SK-N-MC (cell line): ENCODE results near the gene PSMD9.
"Not testable (repeated sequence)": the region's sequence is repeated elsewhere in the genome, so short reads cannot be mapped to it uniquely, and the experiment has no call there.

ENCODE experiments used
- DNase-seq: peaks from one replicate; pipeline ENCODE4 v3.0.0-alpha.2; 2011; ENCODE audit warnings: low read depth, low spot score
- H3K27ac ChIP-seq: fragments of 200-600 bp; sonication (generic); 2 replicates; pipeline ENCODE4 v1.5.1; 2016; ENCODE audit warnings: mixed run types
- H3K36me3 ChIP-seq: fragments of 200-600 bp; sonication (generic); 2 replicates; pipeline ENCODE4 v1.6.1; 2017; ENCODE audit warnings: antibody characterized with exemption, low read length, mixed read lengths; ENCODE audit not compliant: insufficient read depth
- H3K4me3 ChIP-seq: fragments of 200-600 bp; sonication (generic); 2 replicates; pipeline ENCODE4 v1.5.1; 2016
- H3K9ac ChIP-seq: fragments of 200-600 bp; sonication (generic); 2 replicates; pipeline ENCODE4 v1.8.0; 2017; ENCODE audit warnings: mixed run types, mixed read lengths; ENCODE audit not compliant: insufficient read length
- H3K9me3 ChIP-seq: fragments of 200-600 bp; sonication (generic); 2 replicates; pipeline ENCODE4 v1.6.1; 2017; ENCODE audit warnings: low read depth, mild to moderate bottlenecking, antibody characterized with exemption, low read length, moderate library complexity, mixed read lengths
- EZH2 ChIP-seq: fragments of 200-600 bp; sonication (generic); IDR thresholded peaks from one replicate; pipeline ENCODE4 v1.6.1; 2017; ENCODE audit warnings: antibody characterized with exemption
- FOXP2 ChIP-seq: optimal IDR thresholded peaks from 2 replicates; pipeline ENCODE3; 2011; ENCODE audit warnings: mild to moderate bottlenecking, moderate library complexity; ENCODE audit not compliant: insufficient read depth; ENCODE audit errors: extremely low read length, control extremely low read depth
- POLR2AphosphoS5 ChIP-seq: IDR thresholded peaks from 2 replicates; pipeline ENCODE4 v1.6.1; 2012; ENCODE audit warnings: mild to moderate bottlenecking, low read depth, low read length, borderline replicate concordance

PSMD9 gene

DNA sequence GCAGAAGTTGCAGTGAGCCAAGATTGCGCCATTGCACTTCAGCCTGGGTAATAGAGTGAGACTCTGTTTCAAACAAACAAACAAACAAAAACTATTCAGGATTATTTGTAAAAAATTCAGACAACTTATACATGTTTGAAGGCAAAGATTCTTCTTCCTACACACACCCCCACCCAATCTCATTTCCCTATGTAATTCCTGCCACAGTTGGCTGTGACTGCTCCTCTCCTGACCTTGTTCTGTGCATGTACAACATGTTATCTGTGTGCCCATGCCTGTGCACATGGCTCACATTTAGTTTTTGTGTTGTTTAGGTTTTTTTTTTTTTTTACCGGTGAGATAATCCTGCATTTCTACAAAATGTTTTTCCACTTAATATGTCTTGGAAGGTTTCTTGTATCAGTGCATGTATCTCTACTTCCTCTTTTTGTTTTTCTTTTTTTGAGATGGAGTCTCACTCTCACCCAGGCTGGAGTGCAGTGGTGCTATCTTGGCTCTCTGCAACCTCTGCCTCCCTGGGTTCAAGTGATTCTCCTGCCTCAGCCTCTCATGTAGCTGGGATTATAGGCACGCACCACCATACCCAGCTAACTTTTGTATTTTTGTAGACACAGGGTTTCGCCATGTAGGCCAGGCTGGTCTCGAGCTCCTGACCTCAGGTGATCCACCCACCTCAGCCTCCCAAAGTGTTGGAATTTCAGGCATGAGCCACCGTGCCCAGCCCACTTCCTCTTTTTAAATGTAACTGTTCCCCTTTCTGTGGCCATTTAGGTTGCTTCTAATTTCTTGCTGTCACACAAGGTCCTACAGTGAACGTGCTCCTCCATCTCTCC, 38.5 kb downstream of the PSMD9 start:
- Histone ChIP-seq H3K9me3 (no peaks in the 10 kb centered on the region), H3K27ac (peak overlapping the region; percentile 77), H3K4me3 (peak overlapping the region; percentile 51), H3K36me3 (peaks cover 3% of the 10 kb centered on the region; the same call in 1 of the 2 replicates), H3K9ac (peak overlapping the region; percentile 63)
- TF ChIP-seq POLR2AphosphoS5 (no peak), FOXP2 (no peak), EZH2 (no peak)
- no peak for DNase-seq

GRCh38 chr12:121927813-121928212, 39.2 kb downstream of the PSMD9 start:
- Histone ChIP-seq H3K27ac (peak overlapping the region; percentile 77), H3K36me3 (peaks cover 3% of the 10 kb centered on the region; the same call in 1 of the 2 replicates), H3K4me3 (peak overlapping the region; percentile 51), H3K9me3 (no peaks in the 10 kb centered on the region), H3K9ac (peak overlapping the region; percentile 63)
- TF ChIP-seq FOXP2 (no peak), EZH2 (no peak), POLR2AphosphoS5 (no peak)
- no peak for DNase-seq

GRCh38 chr12:121929545-121929944, 41.0 kb downstream of the PSMD9 start:
- not testable (repeated sequence) for H3K36me3 ChIP-seq, H3K4me3 ChIP-seq, H3K27ac ChIP-seq, DNase-seq, H3K9me3 ChIP-seq, H3K9ac ChIP-seq

GRCh38 chr12:121930862-121931261, 42.3 kb downstream of the PSMD9 start:
- no peak overlapping the region for H3K9ac ChIP-seq
- no peak for TF ChIP-seq EZH2
- TF ChIP-seq FOXP2 = no peak
- TF ChIP-seq POLR2AphosphoS5 = no peak
- no peak overlapping the region for H3K27ac ChIP-seq
- H3K9me3 ChIP-seq = no peaks in the 10 kb centered on the region
- DNase-seq = no peak
- H3K4me3 ChIP-seq = no peak overlapping the region
- H3K36me3 ChIP-seq = no peaks in the 10 kb centered on the region

- Histone ChIP-seq H3K36me3 (no peaks in the 10 kb centered on the region; the same call in 1 of the 2 replicates), H3K27ac (no peak overlapping the region), H3K9ac (no peak overlapping the region), H3K9me3 (no peaks in the 10 kb centered on the region), H3K4me3 (no peak overlapping the region)
- DNase-seq = no peak
- no peak for TF ChIP-seq EZH2
- no peak for TF ChIP-seq POLR2AphosphoS5
- no peak for TF ChIP-seq FOXP2
Observed at GRCh38 chr12:121932176-121932536, 43.6 kb downstream of the PSMD9 start.

DNA sequence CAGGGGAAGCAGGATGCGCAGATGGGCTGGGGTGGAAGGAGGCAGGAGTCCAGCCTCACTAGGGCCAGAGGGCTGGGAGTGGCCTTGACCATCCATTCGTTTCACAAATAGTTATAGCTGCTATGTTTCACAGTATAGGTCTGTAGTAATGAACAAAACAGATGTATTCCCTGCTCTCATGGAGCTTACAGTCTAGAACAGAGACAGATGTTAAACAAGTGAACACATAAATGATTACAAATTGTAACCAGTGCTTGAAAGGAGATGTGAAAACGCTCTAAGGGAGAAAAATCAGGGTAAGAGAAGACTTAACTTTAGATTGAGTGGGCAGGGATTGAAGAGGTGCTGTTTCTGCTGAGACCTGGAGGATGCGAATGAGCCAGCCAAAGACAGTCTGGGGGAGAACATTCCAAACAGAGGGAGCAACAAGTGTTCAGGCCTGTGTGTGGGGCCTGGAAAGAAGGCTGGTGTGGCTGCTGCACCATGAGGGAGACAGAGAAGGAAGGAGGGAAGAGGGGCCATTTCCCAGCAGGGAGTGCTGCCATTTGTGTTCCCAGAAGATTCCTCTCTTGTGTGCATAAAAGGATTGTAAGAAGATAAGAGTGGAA, 44.4 kb downstream of the PSMD9 start:
- H3K9me3 ChIP-seq = no peaks in the 10 kb centered on the region
- no peak overlapping the region for H3K9ac ChIP-seq
- DNase-seq = no peak
- peaks cover 4% of the 10 kb centered on the region; the same call in 1 of the 2 replicates for H3K36me3 ChIP-seq
- H3K4me3 ChIP-seq = no peak overlapping the region
- H3K27ac ChIP-seq = no peak overlapping the region
- no peak for TF ChIP-seq FOXP2
- no peak for TF ChIP-seq POLR2AphosphoS5
- no peak for TF ChIP-seq EZH2

GRCh38 chr12:121933522-121934308, 45.1 kb downstream of the PSMD9 start:
- TF ChIP-seq FOXP2 = no peak
- TF ChIP-seq POLR2AphosphoS5 = no peak
- no peak for TF ChIP-seq EZH2
- DNase-seq = no peak
- Histone ChIP-seq H3K27ac (no peak overlapping the region), H3K4me3 (no peak overlapping the region), H3K9ac (no peak overlapping the region), H3K36me3 (peaks cover 4% of the 10 kb centered on the region; the same call in 1 of the 2 replicates), H3K9me3 (no peaks in the 10 kb centered on the region)

GRCh38 chr12:121934309-121934664, 45.7 kb downstream of the PSMD9 start:
- Histone ChIP-seq H3K27ac (no peak overlapping the region), H3K36me3 (peaks cover 4% of the 10 kb centered on the region; the same call in 1 of the 2 replicates), H3K4me3 (no peak overlapping the region), H3K9me3 (no peaks in the 10 kb centered on the region), H3K9ac (no peak overlapping the region)
- TF ChIP-seq FOXP2 (no peak), EZH2 (no peak), POLR2AphosphoS5 (no peak)
- DNase-seq = no peak
